ENCODE data around the gene NUDCD3.
"Not testable (repeated sequence)": the region's sequence is repeated elsewhere in the genome, so short reads cannot be mapped to it uniquely, and the experiment has no call there.

The NUDCD3 gene

DNA sequence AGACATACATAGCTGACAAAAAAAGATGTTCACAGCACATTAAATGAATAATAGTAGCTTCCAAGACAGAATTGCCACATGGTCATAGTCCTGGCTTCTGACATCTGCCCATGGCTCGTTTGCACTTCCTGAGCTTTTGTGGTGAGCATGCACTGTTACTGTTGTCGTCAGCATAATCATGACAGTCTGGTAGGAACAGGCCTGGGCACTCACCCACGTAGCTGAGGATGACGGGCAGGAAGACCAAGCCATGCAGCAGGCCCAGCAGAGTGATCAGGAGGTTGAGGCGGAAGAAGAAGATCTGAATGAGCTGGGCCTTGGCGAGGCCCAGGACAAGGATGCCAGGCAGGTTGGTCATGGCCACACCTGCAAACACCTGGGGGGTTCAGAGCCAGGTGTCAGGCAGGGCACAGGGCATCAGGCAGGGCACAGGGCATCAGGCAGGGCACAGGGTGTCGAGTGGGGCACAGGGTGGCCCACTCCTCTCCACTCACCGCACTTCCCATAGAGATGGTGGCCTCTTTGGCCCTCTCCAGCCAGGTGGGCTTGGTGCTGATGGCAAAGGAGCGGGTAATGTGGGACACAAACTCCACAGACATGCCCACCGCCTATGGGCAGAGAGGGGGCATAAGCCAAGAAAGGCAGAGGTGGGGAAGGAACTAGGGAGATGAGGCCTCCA lies 25.3 kb upstream of the NUDCD3 start:
- DNase-seq = no peak

DNA sequence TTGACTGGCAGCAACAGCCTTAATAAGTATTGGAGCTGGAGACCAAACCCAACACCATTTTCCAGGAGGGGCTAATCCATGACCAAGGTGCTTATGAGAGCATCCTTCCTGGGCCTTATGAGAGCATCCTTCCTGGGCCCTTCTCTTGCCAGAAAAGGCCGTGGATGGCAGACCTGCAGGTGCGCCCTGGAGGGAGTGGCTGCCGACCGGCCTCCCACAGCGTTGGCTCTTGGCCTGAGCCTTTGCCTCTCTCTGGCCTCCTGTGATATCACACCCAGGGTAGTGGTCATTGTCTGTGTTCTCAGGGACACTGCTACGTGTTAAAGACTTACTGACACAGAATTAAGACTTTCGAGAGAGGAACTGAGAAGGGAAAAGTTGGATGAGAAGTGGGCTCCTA lies 22.3 kb upstream of the NUDCD3 start:
- DNase-seq = no peak

DNA sequence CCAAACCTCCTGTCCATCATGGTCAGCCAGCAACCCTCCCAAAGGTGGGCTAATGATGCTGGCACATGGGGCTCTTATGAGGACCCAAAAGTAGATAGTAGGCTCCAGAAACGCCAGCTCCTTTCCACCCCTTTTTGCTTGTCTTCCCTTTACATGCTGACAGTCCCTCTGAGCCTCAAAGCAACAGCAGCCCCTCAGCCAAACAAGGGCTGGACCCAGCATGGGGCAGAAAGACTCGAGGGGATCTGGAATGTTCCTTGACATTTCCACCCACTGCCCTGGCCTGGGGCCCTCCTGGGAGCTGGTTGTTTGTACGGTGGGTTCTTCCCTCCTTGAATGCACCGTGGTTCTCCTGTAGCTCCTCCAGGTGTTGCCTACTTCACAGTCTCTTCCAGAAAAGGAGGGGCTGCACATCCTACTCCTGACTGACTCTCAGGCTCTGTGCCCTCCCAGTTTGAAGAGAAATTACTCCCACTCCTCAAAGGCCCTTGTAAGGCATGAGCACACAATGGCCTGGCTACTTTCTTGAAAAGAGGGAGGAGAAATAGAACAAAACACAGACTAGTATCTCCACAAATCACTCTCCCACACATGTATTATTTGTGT lies 21.5 kb upstream of the NUDCD3 start:
- no peak for DNase-seq

DNA sequence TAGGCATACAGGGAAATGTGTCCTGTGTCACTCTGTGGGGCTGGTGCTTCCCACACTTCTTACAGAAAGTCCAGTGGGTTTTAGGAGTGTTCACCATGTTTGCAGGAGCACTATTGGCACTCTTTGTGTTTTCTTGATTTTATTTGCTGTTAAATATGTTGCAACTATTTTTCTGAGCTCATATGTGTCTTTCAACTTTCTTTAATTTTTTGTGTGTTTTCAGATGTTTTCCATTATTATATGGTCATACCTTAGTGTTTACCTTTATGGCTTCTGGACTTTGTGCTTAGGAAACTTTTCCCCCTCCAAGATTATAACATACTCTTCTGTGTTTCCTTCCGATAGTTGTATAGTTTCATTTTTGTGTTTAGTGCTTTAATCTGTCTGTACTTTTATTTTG lies 20.8 kb upstream of the NUDCD3 start:
- no peak for DNase-seq

DNA sequence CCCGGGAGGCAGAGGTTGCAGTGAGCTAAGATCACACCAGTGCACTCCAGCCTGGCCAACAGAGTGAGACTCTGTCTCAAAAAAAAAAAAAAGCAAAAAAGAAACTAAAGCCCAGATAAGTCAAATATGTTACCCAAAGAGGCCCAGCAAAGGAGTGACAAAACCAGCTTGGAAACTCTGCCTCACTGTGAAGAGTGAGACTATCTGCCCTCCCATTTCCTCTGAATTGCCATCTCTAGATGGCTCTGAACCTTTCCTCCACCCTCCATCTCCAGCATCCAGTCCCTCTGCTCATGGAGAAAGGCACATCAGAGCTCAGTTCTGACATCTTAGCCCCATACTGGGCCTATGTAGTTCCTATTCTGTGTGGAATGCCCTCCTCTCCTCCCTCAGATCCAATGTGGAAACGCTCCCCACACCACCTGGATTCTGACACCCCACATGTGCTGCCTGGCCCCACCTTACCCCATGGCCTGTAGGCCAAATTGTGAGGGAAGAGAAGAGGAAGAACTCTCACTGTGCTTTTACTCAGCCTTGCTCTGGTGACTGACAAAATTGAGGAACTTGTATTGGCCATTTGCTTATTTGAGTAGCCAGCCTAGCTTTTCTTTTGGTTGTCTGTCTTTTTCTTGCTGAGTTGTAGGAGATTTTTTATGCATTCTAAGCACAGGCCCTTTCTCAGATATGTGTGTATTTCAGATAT lies 18.0 kb upstream of the NUDCD3 start:
- no peak for DNase-seq

DNA sequence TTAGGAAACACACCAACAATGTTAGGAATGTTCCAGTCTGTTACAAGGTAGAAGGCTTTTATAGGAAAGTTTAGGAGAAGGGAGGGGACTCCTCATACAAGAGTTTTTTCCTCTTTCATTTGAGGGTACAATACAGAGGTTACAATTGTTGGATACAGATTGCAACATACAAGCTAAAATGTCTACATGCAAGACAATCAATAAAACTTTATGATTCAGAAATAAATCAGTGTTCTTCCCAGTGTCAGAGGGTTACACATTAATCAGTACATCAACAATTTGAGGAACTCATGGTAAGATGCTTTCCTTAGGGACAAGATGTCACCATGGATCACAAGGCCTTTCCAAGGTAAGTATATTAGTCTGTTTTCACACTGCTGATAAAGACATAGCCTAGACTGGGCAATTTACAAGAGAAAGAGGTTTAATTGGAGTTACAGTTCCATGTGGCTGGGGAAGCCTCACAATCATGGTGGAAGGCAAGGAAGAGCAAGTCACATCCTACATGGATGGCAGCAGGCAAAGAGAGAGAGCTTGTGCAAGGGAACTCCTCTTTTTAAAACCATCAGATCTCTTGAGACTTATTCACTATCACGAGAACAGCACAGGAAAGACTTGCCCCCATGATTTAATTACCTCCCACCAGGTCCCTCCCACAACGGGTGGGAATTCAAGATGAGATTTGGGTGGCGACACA lies 16.3 kb upstream of the NUDCD3 start:
- not testable (repeated sequence) for DNase-seq

DNA sequence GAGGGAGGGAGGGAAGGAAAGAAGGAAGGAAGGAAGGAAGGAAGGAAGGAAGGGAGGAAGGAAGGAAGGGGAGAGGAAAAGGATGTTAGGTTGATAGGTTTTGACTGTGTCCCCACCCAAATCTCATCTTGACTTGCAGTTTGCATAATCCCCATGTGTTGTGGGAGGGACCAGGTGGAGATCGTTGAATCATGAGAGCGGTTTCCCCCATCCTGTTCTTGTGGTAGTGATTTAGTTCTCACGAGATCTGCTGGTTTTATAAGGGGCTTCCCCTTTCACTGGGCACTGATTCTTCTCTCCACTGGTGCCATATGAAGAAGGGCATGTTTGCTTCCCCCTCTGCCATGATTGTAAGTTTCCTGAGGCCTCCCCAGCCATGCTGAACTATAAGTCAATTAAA lies 15.1 kb upstream of the NUDCD3 start:
- no peak for DNase-seq

DNA sequence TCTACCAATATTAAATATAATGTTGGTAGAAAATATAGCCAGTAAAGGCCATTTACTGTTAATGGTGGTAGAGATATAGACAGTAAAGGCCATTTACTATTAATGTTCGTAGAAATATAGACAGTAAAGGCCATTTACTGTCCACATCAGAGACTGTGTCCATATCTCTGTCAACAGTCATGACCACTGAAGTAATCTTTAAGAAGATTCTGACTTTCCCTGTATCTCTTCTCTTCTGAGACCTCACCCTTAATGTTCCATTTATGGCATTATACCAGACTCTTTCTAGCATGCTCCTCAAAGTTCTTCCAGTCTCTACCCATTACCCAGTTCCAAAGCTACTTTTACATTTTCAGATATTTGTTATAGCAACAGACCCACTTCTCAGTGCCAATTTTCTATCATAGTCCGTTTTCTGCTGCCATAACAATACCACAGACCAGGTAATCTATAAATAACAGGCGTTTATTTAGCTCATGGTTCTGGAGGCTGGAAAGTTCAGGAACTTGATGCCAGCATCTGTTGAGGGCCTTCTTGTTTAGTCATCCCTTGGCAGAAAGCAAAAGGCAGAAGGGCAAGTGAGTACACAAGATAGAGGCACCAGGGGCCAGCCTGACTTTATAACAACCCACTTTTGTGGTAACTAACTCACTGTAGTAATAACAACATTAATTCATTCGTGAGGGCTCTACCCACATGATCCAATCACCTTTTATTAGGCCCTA lies 7.9 kb upstream of the NUDCD3 start:
- DNase-seq = no peak

DNA sequence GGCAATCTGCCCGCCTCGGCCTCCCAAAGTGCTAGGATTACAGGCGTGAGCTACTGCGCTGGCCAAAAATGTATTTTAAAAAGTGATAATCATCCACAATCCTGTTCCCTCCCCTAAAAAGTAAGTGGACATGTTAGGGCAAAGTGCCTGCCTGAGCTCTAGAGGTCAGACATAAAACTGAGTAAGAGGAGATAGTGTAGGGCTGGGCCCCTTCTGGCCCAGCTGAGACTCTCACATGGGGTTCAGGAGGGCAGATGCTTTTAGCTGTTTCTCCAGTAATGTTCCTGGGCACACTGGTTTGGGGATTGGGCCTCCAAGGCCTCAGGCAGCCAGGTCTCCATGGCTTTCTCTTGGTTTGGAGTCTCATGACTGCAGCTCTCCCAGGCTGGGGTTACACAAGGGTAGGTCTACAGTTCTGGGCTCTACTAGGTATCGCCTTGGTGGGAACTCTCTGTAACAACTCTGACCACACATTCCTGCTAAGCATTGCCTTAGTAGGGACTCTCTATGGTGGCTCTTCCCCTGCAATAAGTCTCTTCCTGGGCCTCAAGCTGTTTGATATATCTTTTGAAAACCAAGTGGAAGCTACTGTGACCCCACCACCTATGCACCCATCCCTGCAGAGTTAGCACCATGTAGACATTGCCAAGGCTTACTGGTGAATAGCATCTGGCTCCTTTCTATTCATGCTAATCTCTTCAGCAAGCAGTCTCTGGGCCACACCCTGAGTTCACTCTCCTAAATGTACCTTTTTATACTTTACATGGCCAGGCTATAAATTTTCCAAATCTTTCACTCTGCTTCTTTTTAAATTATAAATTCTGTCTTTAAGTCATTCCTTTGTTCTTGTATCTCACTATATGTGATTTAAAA lies 6.9 kb upstream of the NUDCD3 start:
- DNase-seq = no peak

DNA sequence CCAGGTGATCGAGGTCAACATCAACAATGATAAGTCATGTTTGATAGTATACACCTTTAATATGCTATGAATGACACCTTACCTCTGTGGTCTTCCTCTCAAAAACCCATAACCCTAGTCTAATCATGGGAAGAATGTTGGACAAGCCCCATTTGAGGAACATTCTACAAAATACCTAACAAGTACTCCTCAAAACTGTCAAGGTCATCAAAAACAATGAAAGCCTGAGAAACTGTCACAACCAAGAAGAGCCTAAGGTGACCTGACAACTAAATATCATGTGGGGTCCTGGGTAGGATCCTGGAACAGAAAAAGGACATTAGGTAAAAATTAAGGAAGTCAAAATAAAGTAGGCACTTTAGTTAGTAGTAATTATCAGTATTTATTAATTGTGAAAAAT lies 5.9 kb upstream of the NUDCD3 start:
- no peak for DNase-seq

DNA sequence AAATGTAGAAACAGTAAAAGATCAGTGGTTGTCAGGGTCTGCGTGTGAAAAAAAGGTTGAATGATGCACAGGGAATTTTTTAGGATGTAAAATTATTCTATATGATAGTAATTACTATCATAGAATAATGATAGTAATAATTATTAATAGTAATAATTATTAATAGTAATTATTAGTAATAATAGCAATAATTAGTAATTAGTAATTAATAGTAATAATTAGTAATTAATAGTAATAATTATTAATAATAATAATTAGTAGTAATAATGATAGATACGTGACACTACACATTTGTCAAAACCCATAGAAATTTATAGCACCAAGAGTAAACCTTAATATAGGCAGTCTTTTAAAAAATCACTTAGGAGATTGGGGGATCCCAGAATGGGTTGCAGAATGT lies 4.5 kb upstream of the NUDCD3 start:
- DNase-seq = no peak

DNA sequence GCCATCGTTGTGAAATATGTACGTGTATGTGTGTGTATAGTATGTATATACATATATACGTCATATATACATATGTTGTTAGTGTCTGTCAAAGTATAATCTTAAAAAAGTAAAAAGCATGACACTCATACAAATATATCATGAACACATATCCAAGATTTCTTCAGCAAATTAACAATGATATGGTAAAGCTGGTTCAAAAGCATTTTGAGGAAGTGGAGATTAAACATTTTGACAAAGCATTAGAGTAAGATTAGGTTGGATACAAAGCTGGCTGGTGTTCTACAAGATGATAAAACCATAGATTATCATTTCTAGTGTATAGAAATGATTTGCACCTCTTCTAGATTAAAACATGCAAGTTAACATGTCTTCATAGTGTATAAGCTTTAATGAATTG lies 771 bp upstream of the NUDCD3 start:
- no peak for DNase-seq

DNA sequence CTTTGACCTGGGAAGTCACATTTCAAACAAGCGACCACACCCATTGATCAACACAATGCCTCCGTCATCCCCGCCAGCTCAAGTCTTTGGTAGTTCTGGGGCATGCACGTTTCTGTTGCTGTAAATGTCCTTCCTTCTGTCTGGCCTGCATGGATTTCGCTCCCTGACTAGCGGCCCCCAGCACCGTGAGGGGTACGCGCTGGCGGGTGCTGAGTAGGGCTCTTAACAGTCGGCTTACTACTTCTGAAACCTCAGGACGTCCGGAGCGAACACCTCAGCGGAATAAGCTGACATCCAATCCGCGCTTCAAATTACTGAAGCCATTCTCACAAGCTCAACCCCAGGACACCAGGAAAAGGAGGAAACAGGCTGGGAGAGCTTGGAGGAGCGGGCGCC lies 505 bp downstream of the NUDCD3 start:
- no peak for DNase-seq

DNA sequence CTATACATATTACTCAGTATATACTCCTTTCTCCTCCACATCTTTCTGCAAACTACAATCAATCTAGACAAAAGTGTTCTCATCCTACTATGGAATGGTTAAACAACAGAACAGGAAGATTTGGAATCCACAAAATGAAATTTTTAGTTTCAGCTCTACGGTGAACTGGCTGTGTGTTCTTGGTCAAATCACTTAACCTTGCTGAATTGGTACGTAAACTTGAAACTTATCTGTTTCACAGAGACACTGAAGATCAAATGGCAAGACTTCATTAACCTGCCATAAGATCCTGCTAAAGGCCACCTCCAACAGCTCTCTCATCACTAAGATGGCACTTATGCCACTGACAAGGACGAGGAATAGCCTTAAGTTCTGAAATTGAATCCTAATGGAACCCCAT lies 1.5 kb downstream of the NUDCD3 start:
- DNase-seq = no peak

DNA sequence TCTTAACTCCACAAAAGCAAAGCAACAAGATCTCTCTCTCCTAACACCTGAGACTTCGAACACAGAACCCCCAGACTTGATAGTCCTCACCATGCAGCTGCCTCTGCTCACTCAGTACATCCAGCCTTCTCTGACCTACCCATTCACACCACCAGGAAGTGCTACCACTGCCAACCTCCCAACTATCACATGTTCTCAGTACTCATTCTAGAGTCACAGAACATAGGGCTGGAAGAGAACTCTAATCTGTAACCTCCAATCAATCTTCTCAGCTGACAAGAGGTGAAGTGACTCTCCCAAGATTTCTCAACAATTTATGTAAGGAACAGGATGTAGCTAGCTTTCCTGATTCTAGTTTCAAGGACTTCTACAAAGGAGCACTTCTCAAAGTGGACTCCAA lies 3.8 kb downstream of the NUDCD3 start:
- no peak for DNase-seq

DNA sequence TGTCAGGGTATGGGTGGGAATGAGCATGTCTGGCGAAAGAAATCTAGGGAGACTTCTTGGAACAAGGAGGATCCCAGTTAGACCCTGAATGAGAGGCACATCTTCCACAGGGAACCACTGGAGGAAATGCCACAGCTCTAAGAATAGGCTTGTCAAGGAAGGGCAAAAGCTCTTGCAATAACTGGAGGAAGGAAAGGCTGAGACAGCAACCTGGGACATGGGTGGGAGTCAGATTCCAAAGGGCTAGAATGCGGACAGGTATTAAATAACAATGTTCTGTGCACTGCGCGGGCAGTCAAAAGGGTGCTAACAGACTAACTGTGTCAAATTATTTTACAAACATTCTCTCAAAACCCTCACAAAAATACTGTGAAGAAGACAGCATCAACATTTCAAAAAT lies 4.5 kb downstream of the NUDCD3 start:
- DNase-seq = no peak

DNA sequence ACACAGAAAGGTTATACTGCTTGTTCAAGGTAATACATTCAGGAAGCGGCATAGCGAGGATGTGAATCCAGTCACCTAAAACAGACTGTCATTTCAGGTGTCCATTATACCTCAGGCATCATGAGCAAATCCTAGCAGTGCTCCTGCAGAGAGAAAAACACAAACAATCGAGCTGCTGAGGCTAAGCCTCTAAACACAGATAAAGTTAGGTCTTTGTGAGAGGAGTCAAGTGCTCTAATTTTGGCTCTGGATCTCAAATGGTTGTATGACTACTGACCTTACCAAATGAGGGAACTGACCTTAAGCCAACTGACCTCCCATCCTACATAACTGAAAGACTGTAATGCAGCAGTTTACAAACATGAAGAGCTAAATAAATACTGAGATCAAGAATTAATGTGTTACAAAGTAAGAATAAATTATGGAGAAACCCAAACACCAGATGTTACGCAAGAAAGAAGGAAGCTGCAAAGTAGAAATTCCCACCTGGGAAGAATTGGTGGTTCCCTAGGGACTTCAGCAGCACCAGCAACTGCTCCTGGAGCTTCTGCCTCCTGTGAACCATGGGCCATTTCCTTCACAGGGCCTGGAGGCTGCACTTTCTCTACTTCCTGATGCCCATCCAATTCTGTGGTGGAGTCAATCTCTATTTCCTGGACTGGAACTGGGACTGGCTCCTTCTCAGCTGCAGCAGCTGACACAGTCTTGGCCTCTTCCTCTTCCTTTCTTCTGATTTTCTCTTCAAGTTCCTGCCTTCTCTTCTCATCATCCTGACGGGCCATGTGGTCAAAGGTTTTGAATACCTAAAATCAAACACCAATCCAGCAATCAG lies 5.8 kb downstream of the NUDCD3 start:
- DNase-seq = no peak

DNA sequence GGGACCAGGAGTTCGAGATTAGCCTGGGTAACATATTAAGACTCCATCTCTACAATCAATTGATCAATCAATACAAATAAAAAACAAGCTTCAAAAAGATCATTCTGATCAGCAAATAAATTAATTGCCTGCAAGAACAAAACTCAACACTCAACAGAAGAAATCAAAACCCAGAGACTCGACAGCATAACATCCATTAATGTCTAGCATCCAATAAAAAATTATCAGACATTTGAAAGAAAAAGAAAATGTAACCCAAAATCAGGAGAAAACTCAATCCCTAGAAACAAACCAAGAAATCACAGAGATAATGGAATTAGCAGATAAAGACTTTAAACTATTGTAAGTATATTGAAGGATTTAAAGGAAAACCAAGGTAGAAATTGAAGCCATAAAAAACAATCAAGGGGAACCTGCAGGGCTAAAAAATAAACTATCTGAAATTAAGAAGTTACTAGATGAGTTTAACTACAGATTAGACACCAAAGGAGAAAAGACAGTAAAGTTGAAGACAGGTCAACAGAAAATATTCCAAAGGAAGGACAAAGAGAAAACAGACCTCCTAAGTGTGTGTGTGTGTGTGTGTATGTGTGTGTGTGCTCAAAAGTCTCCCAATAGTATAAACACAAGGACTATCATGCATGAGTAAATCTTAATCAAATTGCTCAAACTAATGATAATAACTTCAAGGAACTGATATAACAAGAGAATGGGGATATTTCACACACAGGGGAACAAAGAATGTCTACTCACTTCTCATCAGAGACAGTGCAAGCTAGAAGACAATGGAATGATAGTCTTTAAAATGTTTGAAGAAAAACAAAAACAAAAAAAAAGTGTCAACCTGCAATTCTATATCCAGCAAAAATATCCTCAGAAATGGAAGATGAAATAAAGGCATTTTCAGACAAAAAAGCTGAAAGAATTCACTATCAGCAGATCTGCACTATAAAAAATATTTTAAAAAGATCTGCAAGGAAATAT lies 7.7 kb downstream of the NUDCD3 start:
- DNase-seq = no peak

DNA sequence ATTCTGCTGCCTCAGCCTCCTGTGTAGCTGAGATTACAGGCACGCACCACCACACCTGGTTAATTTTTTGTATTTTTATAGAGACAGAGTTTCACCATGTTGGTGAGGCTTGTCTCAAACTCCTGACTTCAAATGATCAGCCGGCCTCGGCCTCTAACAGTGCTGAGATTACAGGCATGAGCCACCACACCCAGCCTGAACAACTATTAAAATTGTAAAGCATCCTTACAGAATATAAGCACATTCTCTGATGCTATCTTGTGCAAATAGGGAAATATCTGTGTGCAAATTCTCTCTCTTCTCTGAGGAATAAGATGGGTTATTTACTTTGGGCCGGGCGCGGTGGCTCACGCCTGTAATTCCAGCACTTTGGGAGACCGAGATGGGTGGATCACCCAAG lies 12.5 kb downstream of the NUDCD3 start:
- no peak for DNase-seq

Measured in hippocampal formation (tissue), 2 donors.